GM12878 (cell line): Measurements from ENCODE around the gene CXXC1. TPM values are rescaled to one million over a fixed set of nuclear protein-coding genes. Genes with fewer than 3 reads are reported as not detected.
"Not testable (repeated sequence)": the region's sequence is repeated elsewhere in the genome, so short reads cannot be mapped to it uniquely, and the experiment has no call there.

ENCODE experiments used
- ATAC-seq: fragments of 200-7000 bp; cut with Tn5 transposase; 3 replicates; pipeline ENCODE4 v1.9.1; 2020; ENCODE audit warnings: mild to moderate bottlenecking, moderate library complexity
- BruUV-seq: library from RNA; stranded (reverse); fragments of 400-500 nt; replicated peaks from 2 replicates; lab custom pipeline; 2021; lab: Mats Ljungman, UMichigan
- CTCF ChIA-PET: fragments of 300-600 bp; sonication (Branson Sonifier 250); formaldehyde crosslinking; extraction: SDS; loops from one replicate; lab custom pipeline; 2021; ENCODE audit warnings: inconsistent platforms; lab: Yijun Ruan, JAX
- POLR2A ChIA-PET: fragments of 350-600 bp; formaldehyde crosslinking; extraction: SDS; loops from one replicate; lab custom pipeline; 2021; ENCODE audit warnings: inconsistent platforms; lab: Charles Lee
- RAD21 ChIA-PET: fragments of 300-600 bp; sonication (Branson Sonifier 250); formaldehyde crosslinking; loops from one replicate; lab custom pipeline; 2023; ENCODE audit warnings: antibody characterized with exemption; ENCODE audit not compliant: unreplicated experiment; lab: Charles Lee
- SMC1A ChIA-PET: fragments of 300-600 bp; sonication (Branson Sonifier 250); formaldehyde crosslinking; loops from one replicate; lab custom pipeline; 2023; ENCODE audit not compliant: unreplicated experiment, uncharacterized antibody; lab: Charles Lee
- DNase-seq: peaks from one replicate; pipeline ENCODE4 v3.0.0-alpha.2; 2011; ENCODE audit warnings: low read depth, low spot score
- FAIRE-seq: peaks from 3 replicates; lab custom pipeline; 2011; peaks lifted over from hg19 to GRCh38; lab: Jason Lieb, UNC
- H2AFZ ChIP-seq: 2 replicates; pipeline ENCODE4 v1.6.0; 2011; ENCODE audit warnings: low read depth, low read length, control low read depth; ENCODE audit not compliant: control insufficient read depth
- H3K27ac ChIP-seq: 2 replicates; pipeline ENCODE4 v1.5.1; 2011; ENCODE audit warnings: control low read depth; ENCODE audit not compliant: control insufficient read depth, insufficient read depth
- H3K27me3 ChIP-seq, 2 experiments: replicated peaks in 1 of 2; 2 replicates each; pipeline versions ENCODE4 v1.6.0 to v1.6.1; 2011; ENCODE audit warnings: low read length in 1 of 2; ENCODE audit not compliant: control insufficient read depth in 2 of 2, insufficient read depth in 2 of 2
- H3K36me3 ChIP-seq, 2 experiments: 2 replicates each; pipeline ENCODE4 v1.5.1; 2011; ENCODE audit warnings: low read length in 1 of 2; ENCODE audit not compliant: control insufficient read depth in 2 of 2, insufficient read depth in 2 of 2
- H3K4me1 ChIP-seq: 2 replicates; pipeline ENCODE4 v1.6.1; 2011; ENCODE audit warnings: mild to moderate bottlenecking, low read length, moderate library complexity, mixed read lengths; ENCODE audit not compliant: control insufficient read depth, insufficient read depth
- H3K4me2 ChIP-seq: 2 replicates; pipeline ENCODE4 v1.6.0; 2011; ENCODE audit warnings: control low read depth; ENCODE audit not compliant: control insufficient read depth, insufficient read depth
- H3K4me3 ChIP-seq: fragments of 200-600 bp; sonication (generic); 2 replicates; pipeline ENCODE4 v1.5.1; 2016
- H3K79me2 ChIP-seq: 2 replicates; pipeline ENCODE4 v1.6.0; 2011; ENCODE audit warnings: low read length; ENCODE audit not compliant: control insufficient read depth, insufficient read depth
- H3K9ac ChIP-seq: 2 replicates; pipeline ENCODE4 v1.8.0; 2011; ENCODE audit warnings: low read length, control low read depth, mixed read lengths; ENCODE audit not compliant: control insufficient read depth, insufficient read depth
- H3K9me3 ChIP-seq: replicated peaks from 3 replicates; pipeline ENCODE4 v1.5.1; 2011; ENCODE audit warnings: mild to moderate bottlenecking, low read length; ENCODE audit not compliant: control insufficient read depth, insufficient read depth
- H4K20me1 ChIP-seq: 2 replicates; pipeline ENCODE4 v1.6.0; 2011; ENCODE audit not compliant: control insufficient read depth, insufficient read depth
- BHLHE40 ChIP-seq, 2 experiments: fragments of 450-650 bp in 1 of 2; IDR thresholded peaks; 2 replicates each; pipeline ENCODE4 v1.6.1; 2011 to 2017; ENCODE audit warnings: low read depth in 2 of 2, borderline replicate concordance in 1 of 2, improper control_type of control experiment in 1 of 2, low read length in 1 of 2, mild to moderate bottlenecking in 1 of 2
- MLLT1 ChIP-seq: fragments of 450-650 bp; IDR thresholded peaks from 2 replicates; pipeline ENCODE4 v1.6.1; 2016; ENCODE audit warnings: mild to moderate bottlenecking
- ZBTB40 ChIP-seq: fragments of 450-650 bp; IDR thresholded peaks from 2 replicates; pipeline ENCODE4 v1.6.1; 2016; ENCODE audit warnings: mild to moderate bottlenecking, moderate library complexity, borderline replicate concordance
- WGBS: methylation state at CpG from one replicate; pipeline ENCODE4 v1.1.6; 2016; ENCODE audit warnings: low lambda C conversion rate; ENCODE audit not compliant: insufficient replicate concordance, insufficient coverage; ENCODE audit errors: missing lambda C conversion rate; 5-methylcytosine and 5-hydroxymethylcytosine counted together
- in situ Hi-C: fragments of 300-500 bp; cut with MboI; formaldehyde crosslinking; loops from 9 replicates; pipeline ENCODE4 v1.14.3; 2018; ENCODE audit warnings: mixed read lengths
- intact Hi-C: fragments of 100-400 bp; cut with micrococcal nuclease; formaldehyde crosslinking; loops from one replicate; pipeline ENCODE4 v1.14.2; 2022; ENCODE audit not compliant: unreplicated experiment
- polyA plus RNA-seq, 11 experiments: library from polyadenylated mRNA; depleted of rRNA in 4 of 11; unstranded in 6 of 11; stranded (reverse) in 5 of 11; fragments of >200 nt; fragmentation: Nextera tagmentation in 4 of 11; fragmentation: Illumina TruSeq in 1 of 11; extraction: Ambion mirVana in 4 of 11; extraction: Trizol in 1 of 11; gene quantifications; 1 replicate in 1 of 11; 2 replicates in 10 of 11; pipeline versions ENCODE4 v1.2.1 to v1.2.3, GENCODE V29; 2011 to 2016; ENCODE audit warnings: inconsistent platforms in 2 of 11, missing spikeins in 2 of 11, low read depth in 1 of 11
- total RNA-seq, 4 experiments: library from RNA; depleted of rRNA in 3 of 4; stranded (reverse); fragments of >200 nt in 3 of 4; fragmentation: Illumina TruSeq in 1 of 4; extraction: Trizol in 1 of 4; gene quantifications; 2 replicates each; pipeline versions ENCODE4 v1.2.1 to v1.2.3, GENCODE V29; 2013 to 2021

Gene CXXC1
- total and polyA plus RNA-seq, 10 of the 15 experiments (the other 5 are each of a cell fraction or from before 2014, with no cell fraction given) = 9.2 to 180 (median 93.8) TPM

- POLR2A ChIA-PET = interaction anchor here (0.6 to 2.1 kb wide), 7 partner anchors 11 to 947 kb away, joined by 3 to 11 read pairs (median 3); no protein-coding TSS in a partner anchor
- BruUV-seq, ATAC-seq, DNase-seq, H3K27me3 ChIP-seq, FAIRE-seq, H4K20me1 ChIP-seq, H3K9me3 ChIP-seq, H3K4me1 ChIP-seq: not testable (repeated sequence)
- 69% methylated on average over 21 of the region's 21 CpGs for WGBS
- peak overlapping the region; percentile 73 for H3K27ac ChIP-seq
- peak overlapping the region; percentile 59 for H3K9ac ChIP-seq
- TF ChIP-seq MLLT1 (peak; percentile 84), BHLHE40 (IDR thresholded peaks at IDR 0.05; ENCODE audit: borderline replicate concordance in 1 of 2, low read depth in 2 of 2, low read length in 1 of 2) (0 out of 4 replicates have a peak, but pooled peaks of 1 of the 2 experiments have one; percentile 3), ZBTB40 (peak; percentile 86)
- H3K36me3 ChIP-seq = peaks cover 5 to 23% of the 10 kb centered on the region in 2 experiments; a peak in 3 of 4 replicates
- RAD21 ChIA-PET = interaction anchor here (0.8 to 3.7 kb wide), 6 partner anchors 19 to 68 kb away, joined by 3 to 42 read pairs (median 3); partner anchors contain the start of gene CFAP53
- peak overlapping the region; percentile 69 for H3K4me3 ChIP-seq
- intact Hi-C loops (loop anchor here (10.0 kb wide), 1 partner anchor 1334 kb away; the partner anchor contains the start of gene SMAD7), in situ Hi-C loops (loop anchor here (10.0 to 25.0 kb wide), 3 partner anchors 66 to 1476 kb away; no protein-coding TSS in a partner anchor)
- peak overlapping the region; percentile 45 for H3K4me2 ChIP-seq
- CTCF ChIA-PET = interaction anchor here (0.6 to 3.7 kb wide), 10 partner anchors 10 to 72 kb away, joined by 3 to 39 read pairs (median 4); no protein-coding TSS in a partner anchor
- peak overlapping the region; percentile 90 for H2AFZ ChIP-seq
- H3K79me2 ChIP-seq = peaks cover 23% of the 10 kb centered on the region
- SMC1A ChIA-PET = interaction anchor here (1.0 to 3.9 kb wide), 10 partner anchors 8 to 86 kb away, joined by 3 to 50 read pairs (median 6); partner anchors contain the start of gene SKA1
These were observed 1.0 kb upstream of the CXXC1 start for GRCh38 chr18:50288348-50289107.
